G401 (cell line): Measurements from ENCODE around the gene CAPZA3. TPM values are rescaled to one million over a fixed set of nuclear protein-coding genes. Genes with fewer than 3 reads are reported as not detected.
"Not testable (repeated sequence)": the region's sequence is repeated elsewhere in the genome, so short reads cannot be mapped to it uniquely, and the experiment has no call there.

Experiments used
- DNase-seq: peaks from one replicate; pipeline ENCODE4 v3.0.0-alpha.2; 2015; ENCODE audit warnings: low spot score
- in situ Hi-C: cut with HindIII; loops from 2 replicates; pipeline ENCODE4 v1.10.0; 2016; ENCODE audit warnings: low sequenced_read_pairs, mixed read lengths
- total RNA-seq: library from RNA; depleted of rRNA; stranded (reverse); fragments of >200 nt; shearing (Covaris generic); gene quantifications from 2 replicates; pipeline ENCODE4 v1.2.3, GENCODE V29; 2014; rRNA removed

CAPZA3 gene
- total RNA-seq, 1 experiment from 2014 or later, result not detected

DNA sequence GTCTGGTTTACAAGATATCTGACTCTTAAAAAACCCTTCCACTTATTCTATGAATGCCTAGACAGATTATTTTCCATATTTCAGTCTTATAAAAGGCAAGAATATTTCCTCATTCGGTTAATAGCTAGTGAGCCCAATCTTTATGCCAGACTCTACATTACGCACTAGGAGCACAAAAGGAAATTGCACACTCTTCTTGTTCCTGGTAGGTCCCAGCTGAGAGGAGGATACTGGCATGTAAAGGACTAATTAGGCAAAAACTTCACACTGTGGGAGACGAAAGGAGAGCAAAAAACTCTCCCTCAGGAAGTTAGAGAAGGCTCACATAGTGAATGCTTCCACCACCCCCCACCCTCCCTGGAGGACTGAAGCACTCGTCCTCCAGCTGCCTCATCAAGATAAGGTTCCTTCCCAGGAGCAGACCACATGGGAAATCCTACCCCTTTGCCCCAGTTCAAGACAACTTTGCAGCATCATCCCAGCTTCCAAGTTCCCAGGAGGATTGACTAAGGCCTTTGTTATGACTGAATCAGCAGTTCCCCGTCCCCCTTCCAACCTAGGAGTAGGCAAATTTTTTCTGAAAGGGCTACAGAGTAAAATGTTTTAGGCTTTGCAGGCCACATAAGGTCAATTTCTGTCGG lies 14.5 kb downstream of the CAPZA3 start:
- no peak for DNase-seq

DNA sequence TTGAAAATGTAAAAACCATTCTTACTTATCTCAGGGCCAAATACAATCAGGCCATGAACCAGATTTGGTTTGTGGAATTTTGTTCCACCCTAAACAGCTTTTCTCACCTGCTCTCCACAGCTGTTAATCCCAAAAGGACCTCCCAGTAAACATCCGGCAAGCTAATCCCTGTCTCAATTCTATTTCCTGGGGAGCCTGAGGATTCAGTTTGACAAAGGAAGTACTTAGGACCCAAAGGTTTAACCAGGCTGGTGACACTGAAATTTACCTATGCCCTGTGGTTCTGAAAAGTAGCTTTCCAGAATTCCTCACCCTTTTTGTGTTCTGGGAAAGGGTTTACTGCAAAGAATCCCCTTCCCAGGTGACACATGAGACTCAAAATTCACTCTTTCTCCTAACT lies 15.0 kb downstream of the CAPZA3 start:
- in situ Hi-C loops, result no loop called here

More for the DNA sequence above, 14.5 kb downstream of the CAPZA3 start:
- in situ Hi-C loops, result no loop called here

DNA sequence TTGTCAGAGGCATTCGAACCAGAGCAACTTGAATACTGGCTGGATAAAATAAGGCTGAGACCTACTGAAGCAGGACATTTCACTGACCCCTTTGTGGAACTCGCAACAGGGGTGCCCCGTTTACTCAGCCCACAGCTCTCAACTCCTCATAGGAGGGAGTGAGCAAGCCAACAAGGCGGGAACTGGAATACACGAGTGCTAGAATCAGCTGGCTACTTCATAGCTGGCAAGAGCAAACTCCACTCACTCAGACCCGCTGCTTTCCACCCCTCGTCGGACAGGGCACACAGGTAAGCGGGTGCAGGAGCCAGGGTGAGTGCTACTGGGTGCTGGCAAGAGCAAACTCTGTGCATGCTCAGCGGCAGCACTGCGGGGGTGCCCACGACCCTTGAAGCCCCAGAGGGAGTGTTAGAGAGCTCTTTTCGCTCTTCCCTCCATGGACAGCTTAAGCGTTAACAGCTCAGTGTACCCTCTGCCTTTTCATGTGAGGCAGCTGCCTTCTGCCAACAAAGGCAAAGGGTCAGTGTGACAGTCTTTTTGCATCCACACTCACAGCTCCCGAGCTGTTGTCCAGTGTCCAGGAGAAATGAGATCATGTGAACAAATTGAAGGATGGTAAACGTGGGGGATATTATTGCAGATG lies 15.7 kb downstream of the CAPZA3 start:
- no peak for DNase-seq
- in situ Hi-C loops, result no loop called here

More for the DNA sequence above, 15.0 kb downstream of the CAPZA3 start:
- no peak for DNase-seq

DNA sequence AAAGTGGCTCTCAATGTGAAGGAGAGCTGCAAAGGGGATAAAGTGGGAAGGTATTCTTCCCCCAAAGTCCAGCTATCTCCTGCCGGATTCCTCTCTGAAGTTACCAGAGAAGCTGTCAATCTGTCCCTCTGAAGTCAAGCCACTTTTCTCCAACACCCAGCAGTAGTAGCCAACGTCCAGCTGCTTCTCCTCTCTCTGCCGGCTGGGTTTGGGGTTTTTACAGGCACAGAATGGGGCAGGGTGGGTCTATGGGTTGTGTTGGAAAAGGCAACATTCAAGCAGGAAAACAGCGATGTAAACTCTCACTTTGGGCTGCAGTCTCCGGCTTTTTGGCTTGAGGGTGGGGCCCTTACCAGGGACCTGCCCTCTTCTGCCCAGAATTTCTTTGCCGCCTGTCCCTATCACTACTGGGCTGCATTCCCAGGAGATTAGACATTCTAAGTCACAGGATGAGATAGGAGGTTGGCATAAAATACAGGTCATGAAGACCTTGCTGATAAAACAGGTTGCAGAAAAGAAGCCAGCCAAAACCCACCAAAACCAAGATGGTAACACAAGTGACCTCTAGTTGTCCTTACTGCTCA lies 16.3 kb downstream of the CAPZA3 start:
- DNase-seq, result no peak
- in situ Hi-C loops, result no loop called here

DNA sequence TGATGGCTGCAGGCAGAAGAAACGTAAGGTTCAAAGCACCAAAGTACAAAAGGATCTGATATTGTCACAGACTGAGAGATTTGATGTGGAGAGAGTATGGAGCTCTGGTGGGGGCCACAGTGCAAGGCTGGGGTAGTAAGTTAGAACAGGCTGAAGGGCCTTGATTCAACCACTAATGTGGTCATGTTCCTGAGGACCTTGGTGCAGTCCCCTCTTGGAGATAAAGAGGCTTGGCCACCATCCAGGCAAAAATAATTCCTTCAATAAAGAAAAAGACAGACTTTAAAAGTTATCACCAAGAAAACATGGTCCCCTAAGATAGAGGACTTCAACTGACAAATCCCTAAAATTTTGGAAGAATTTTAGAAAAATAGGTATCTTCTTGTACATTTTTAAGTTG lies 17.4 kb downstream of the CAPZA3 start:
- in situ Hi-C loops, result no loop called here
- no peak for DNase-seq

DNA sequence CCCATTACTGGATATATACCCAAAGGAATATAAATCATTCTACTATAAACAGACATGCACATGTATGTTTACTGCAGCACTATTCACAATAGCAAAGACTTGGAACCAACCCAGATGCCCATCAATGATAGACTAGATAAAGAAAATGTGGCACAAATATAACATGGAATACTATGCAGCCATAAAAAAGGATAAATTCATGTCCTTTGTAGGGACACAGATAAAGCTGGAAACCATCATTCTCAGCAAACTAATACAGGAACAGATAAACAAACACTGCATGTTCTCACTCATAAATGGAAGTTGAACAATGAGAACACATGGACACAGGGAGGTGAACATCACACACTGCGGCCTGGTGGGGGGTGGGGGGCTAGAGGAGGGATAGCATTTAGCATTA lies 28.6 kb downstream of the CAPZA3 start:
- in situ Hi-C loops, DNase-seq: not testable (repeated sequence)

DNA sequence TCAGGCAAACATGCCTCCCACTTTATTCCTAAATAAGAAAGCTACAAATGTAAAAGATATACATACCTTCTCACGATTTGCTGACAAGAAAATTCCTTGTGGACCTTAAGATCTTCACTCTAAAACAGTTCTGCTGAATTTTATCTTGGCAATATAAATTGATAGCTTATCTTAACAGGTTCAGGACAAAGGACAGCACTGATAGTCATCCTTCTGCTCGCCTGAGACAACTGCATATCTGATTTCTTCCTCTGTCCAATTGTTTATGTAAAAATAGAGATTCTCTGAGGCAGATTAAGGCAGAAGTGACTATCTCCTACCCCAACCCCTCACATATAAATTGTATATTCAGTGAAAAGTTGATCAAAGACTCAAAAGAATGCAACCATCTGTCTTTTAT lies 44.9 kb downstream of the CAPZA3 start:
- DNase-seq, result no peak
- in situ Hi-C loops, result no loop called here

DNA sequence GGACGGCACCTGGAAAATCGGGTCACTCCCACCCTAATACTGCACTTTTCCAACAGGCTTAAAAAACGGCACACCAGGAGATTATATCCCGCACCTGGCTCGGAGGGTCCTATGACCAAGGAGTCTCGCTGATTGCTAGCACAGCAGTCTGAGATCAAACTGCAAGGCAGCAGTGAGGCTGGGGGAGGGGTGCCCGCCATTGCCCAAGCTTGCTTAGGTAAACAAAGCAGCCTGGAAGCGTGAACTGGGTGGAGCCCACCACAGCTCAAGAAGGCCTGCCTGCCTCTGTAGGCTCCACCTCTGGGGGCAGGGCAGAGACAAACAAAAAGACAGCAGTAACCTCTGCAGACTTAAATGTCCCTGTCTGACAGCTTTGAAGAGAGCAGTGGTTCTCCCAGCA lies 47.5 kb downstream of the CAPZA3 start:
- DNase-seq, in situ Hi-C loops: not testable (repeated sequence)

Other genes starting within 250 kb of the CAPZA3 start
- gene PLCZ1, start 107 bp upstream of the CAPZA3 start, total RNA-seq, result not detected in 2 replicates